HepG2 (cell line): Measurements from ENCODE around the gene PPP2R1B. TPM values are rescaled to one million over a fixed set of nuclear protein-coding genes. Genes with fewer than 3 reads are reported as not detected.

ENCODE experiments used
- ATM ChIP-seq: fragments of 450-650 bp; IDR thresholded peaks from 2 replicates; pipeline ENCODE4 v1.7.1; 2017; ENCODE audit warnings: mild to moderate bottlenecking, borderline replicate concordance
- CBX1 ChIP-seq: IDR thresholded peaks from one replicate; pipeline ENCODE4 v1.6.1; 2016; ENCODE audit warnings: antibody characterized with exemption, low read depth
- DMAP1 ChIP-seq: IDR thresholded peaks from 2 replicates; pipeline ENCODE4 v1.6.1; 2016
- DPF2 ChIP-seq: sonication (generic); formaldehyde crosslinking; IDR thresholded peaks from 2 replicates; pipeline ENCODE4 v1.4.0; 2020; ENCODE audit warnings: mild to moderate bottlenecking, low read depth, missing genetic modification reagents, borderline replicate concordance
- GABPA ChIP-seq, 2 experiments: IDR thresholded peaks; 2 replicates each; pipeline ENCODE4 v1.6.1; 2011 to 2016; ENCODE audit warnings: low read depth in 2 of 2, low read length in 1 of 2, missing biosample characterization in 1 of 2, missing genetic modification characterization in 1 of 2
- MAFF ChIP-seq: IDR thresholded peaks from 2 replicates; pipeline ENCODE4 v1.6.1; 2011; ENCODE audit warnings: low read depth, low read length, improper control_type of control experiment
- REL ChIP-seq: sonication (generic); formaldehyde crosslinking; conservative IDR thresholded peaks from 2 replicates; pipeline ENCODE4 v1.8.0; 2022; ENCODE audit warnings: mild to moderate bottlenecking, missing genetic modification reagents, moderate library complexity
- SATB2 ChIP-seq: sonication (generic); formaldehyde crosslinking; IDR thresholded peaks from 2 replicates; pipeline ENCODE4 v1.5.0; 2020; ENCODE audit warnings: missing genetic modification reagents
- SOX13 ChIP-seq, 3 experiments: fragments of 450-650 bp in 1 of 3; sonication (generic) in 1 of 3; formaldehyde crosslinking in 1 of 3; IDR thresholded peaks in 2 of 3; conservative IDR thresholded peaks in 1 of 3; 2 replicates each; pipeline versions ENCODE4 v1.5.0 to v1.6.1; 2016 to 2020; ENCODE audit warnings: antibody characterized with exemption in 1 of 3, mild to moderate bottlenecking in 1 of 3, missing compliant biosample characterization in 1 of 3, missing genetic modification reagents in 1 of 3, moderate library complexity in 1 of 3
- THRA ChIP-seq: sonication (generic); formaldehyde crosslinking; IDR thresholded peaks from 2 replicates; pipeline ENCODE4 v1.4.0; 2020; ENCODE audit warnings: missing genetic modification reagents, borderline replicate concordance
- TOE1 ChIP-seq: sonication (generic); formaldehyde crosslinking; IDR thresholded peaks from 2 replicates; pipeline ENCODE4 v1.4.0; 2020; ENCODE audit warnings: mild to moderate bottlenecking, missing genetic modification reagents
- USF2 ChIP-seq, 2 experiments: sonication (generic) in 1 of 2; formaldehyde crosslinking in 1 of 2; IDR thresholded peaks; 2 replicates each; pipeline versions ENCODE4 v1.5.1 to v1.6.1; 2011 to 2020; ENCODE audit warnings: borderline replicate concordance in 1 of 2, low read depth in 1 of 2, low read length in 1 of 2, mild to moderate bottlenecking in 1 of 2, missing genetic modification reagents in 1 of 2, moderate library complexity in 1 of 2
- XBP1 ChIP-seq: sonication (generic); formaldehyde crosslinking; IDR thresholded peaks from 2 replicates; pipeline ENCODE4 v1.5.0; 2020; ENCODE audit warnings: missing genetic modification reagents
- ZNF292 ChIP-seq: sonication (generic); formaldehyde crosslinking; IDR thresholded peaks from 2 replicates; pipeline ENCODE4 v1.8.1; 2022; ENCODE audit warnings: mild to moderate bottlenecking, low read depth, missing genetic modification reagents, borderline replicate concordance
- ZNF30 ChIP-seq: sonication (generic); formaldehyde crosslinking; IDR thresholded peaks from 2 replicates; pipeline ENCODE4 v1.5.0; 2020; ENCODE audit warnings: mild to moderate bottlenecking, missing genetic modification reagents
- ZNF776 ChIP-seq: sonication (generic); formaldehyde crosslinking; IDR thresholded peaks from 2 replicates; pipeline ENCODE4 v1.4.0; 2020; ENCODE audit warnings: mild to moderate bottlenecking, missing genetic modification reagents
- polyA plus RNA-seq, 8 experiments: library from polyadenylated mRNA; depleted of rRNA in 3 of 8; stranded (reverse) in 7 of 8; unstranded in 1 of 8; fragments of >200 nt; fragmentation: Illumina TruSeq in 4 of 8; extraction: Trizol in 4 of 8; gene quantifications; 2 replicates each; pipeline versions ENCODE4 v1.2.1 to v1.2.3, GENCODE V29; 2011 to 2016; ENCODE audit warnings: low read depth in 4 of 8, missing spikeins in 1 of 8, mixed read lengths in 1 of 8; ENCODE audit not compliant: insufficient read depth in 1 of 8
- total RNA-seq, 5 experiments: library from RNA; depleted of rRNA; stranded (reverse); fragments of >200 nt; fragmentation: Illumina TruSeq; extraction: Trizol; gene quantifications; 2 replicates each; pipeline ENCODE4 v1.2.3, GENCODE V29; 2016; ENCODE audit warnings: low read depth in 1 of 5

Gene PPP2R1B
- total and polyA plus RNA-seq, 2 of the 13 experiments (the other 11 are each of a cell fraction or from before 2014, with no cell fraction given), result 22.1 to 56.8 TPM

GRCh38 chr11:111765984-111766833, at the start of gene PPP2R1B (continued):
- no peak for TF ChIP-seq THRA
- TF ChIP-seq ZNF30, result 0 out of 2 replicates have a peak, but pooled peaks have one; percentile 85
- TF ChIP-seq ZNF776, result 0 out of 2 replicates have a peak, but pooled peaks have one; percentile 36
- no peak for TF ChIP-seq ATM
- no peak for TF ChIP-seq TOE1 (CRISPR knock-in tag)
- TF ChIP-seq SOX13 (IDR thresholded peaks at IDR 0.05), result no peak
- 0 out of 4 replicates have a peak, but pooled peaks of 1 of the 2 experiments have one; percentile 2 for TF ChIP-seq SOX13 (CRISPR knock-in tag; conservative IDR thresholded peaks at IDR 0.05 in 1 of 2, IDR thresholded peaks at IDR 0.05 in 1 of 2)
- no peak; the same call in 1 of the 2 replicates for TF ChIP-seq SATB2 (CRISPR knock-in tag)
- TF ChIP-seq MAFF, result no peak
- TF ChIP-seq CBX1, result no peak
- 0 out of 2 replicates have a peak, but pooled peaks have one; percentile 33 for TF ChIP-seq ZNF292
- no peak for TF ChIP-seq GABPA (IDR thresholded peaks at IDR 0.05; ENCODE audit: low read depth, low read length)
- no peak; the same call in 1 of the 2 replicates for TF ChIP-seq GABPA (CRISPR knock-in tag; IDR thresholded peaks at IDR 0.05; ENCODE audit: low read depth)
- TF ChIP-seq DMAP1 (CRISPR knock-in tag), result no peak; the same call in 1 of the 2 replicates
- no peak for TF ChIP-seq XBP1 (CRISPR knock-in tag)
- TF ChIP-seq USF2 (IDR thresholded peaks at IDR 0.05; ENCODE audit: low read depth, low read length), result no peak
- no peak for TF ChIP-seq USF2 (CRISPR knock-in tag; IDR thresholded peaks at IDR 0.05; ENCODE audit: borderline replicate concordance)
- TF ChIP-seq DPF2 (CRISPR knock-in tag), result no peak
- TF ChIP-seq REL (CRISPR knock-in tag), result no peak
